Measurements from ENCODE around the gene MYPOP. TPM values are rescaled to one million over a fixed set of nuclear protein-coding genes. Genes with fewer than 3 reads are reported as not detected.
A peak's percentile ranks its signal among the peaks of the same experiment; 100 is the strongest.
"Not testable (repeated sequence)": the region's sequence is repeated elsewhere in the genome, so short reads cannot be mapped to it uniquely, and the experiment has no call there.

MYPOP gene
- total RNA-seq, 6 experiments from 2014 or later = 10.2 to 11.2 (median 10.5) TPM

DNA sequence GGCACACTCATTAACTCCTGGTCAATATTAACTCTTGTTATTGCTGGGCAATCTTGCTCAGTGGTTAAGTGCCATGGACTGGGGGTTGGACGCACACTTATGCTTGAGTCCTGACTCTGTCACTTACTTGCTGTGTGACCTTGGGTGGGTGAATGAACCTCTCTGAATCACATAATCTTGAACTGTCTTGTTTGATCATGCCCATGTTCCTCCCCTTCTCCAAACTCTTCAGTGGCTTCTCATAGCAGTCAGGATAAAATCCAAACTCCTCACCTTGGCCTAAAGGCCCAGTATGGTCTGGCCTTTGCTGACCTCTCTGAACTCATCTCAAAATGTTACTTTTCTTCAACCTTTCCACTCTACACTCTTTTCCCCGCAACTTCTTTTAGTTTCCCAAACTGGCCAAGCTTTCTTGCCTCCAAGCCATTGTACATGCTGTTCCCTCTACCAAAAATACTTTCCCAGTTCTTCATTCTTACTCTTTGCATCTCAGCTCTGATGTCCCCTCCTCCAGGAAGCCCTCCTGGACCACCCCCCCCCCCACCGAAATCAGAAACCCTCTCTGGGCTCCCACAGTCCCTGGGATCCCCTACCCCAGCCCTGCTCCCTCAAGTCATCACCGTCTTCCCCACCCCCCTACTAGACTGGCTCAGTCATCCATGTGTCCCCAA, 2.4 kb downstream of the MYPOP start:
- TF ChIP-seq, protein P1, sequence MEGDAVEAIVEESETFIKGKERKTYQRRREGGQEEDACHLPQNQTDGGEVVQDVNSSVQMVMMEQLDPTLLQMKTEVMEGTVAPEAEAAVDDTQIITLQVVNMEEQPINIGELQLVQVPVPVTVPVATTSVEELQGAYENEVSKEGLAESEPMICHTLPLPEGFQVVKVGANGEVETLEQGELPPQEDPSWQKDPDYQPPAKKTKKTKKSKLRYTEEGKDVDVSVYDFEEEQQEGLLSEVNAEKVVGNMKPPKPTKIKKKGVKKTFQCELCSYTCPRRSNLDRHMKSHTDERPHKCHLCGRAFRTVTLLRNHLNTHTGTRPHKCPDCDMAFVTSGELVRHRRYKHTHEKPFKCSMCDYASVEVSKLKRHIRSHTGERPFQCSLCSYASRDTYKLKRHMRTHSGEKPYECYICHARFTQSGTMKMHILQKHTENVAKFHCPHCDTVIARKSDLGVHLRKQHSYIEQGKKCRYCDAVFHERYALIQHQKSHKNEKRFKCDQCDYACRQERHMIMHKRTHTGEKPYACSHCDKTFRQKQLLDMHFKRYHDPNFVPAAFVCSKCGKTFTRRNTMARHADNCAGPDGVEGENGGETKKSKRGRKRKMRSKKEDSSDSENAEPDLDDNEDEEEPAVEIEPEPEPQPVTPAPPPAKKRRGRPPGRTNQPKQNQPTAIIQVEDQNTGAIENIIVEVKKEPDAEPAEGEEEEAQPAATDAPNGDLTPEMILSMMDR (IDR thresholded peaks at IDR 0.05) = no peak
- DNase-seq = no peak

GRCh38 chr19:45899253-45899652, 3.2 kb downstream of the MYPOP start:
- H3K4me3 Mint-ChIP-seq = no peak overlapping the region
- H3K27me3 Mint-ChIP-seq (ENCODE audit: insufficient read depth) = peaks cover 1% of the 10 kb centered on the region; the same call in 1 of the 2 replicates
- no peaks in the 10 kb centered on the region for H3K9me3 Mint-ChIP-seq
- TF ChIP-seq, protein P1 (IDR thresholded peaks at IDR 0.05) = no peak
- no peak for DNase-seq
- peaks cover 21% of the 10 kb centered on the region for H3K36me3 Mint-ChIP-seq (ENCODE audit: low read depth)
- no peak overlapping the region for H3K27ac Mint-ChIP-seq
- peaks cover 9% of the 10 kb centered on the region; the same call in 1 of the 2 replicates for H3K4me1 Mint-ChIP-seq (ENCODE audit: low read depth)

More for the DNA sequence above, 2.4 kb downstream of the MYPOP start:
- Mint-ChIP-seq H3K4me1 (ENCODE audit: low read depth) (peaks cover 9% of the 10 kb centered on the region; the same call in 1 of the 2 replicates), H3K4me3 (peak overlapping the region; percentile 59), H3K9me3 (no peaks in the 10 kb centered on the region), H3K36me3 (ENCODE audit: low read depth) (peaks cover 18% of the 10 kb centered on the region), H3K27me3 (ENCODE audit: insufficient read depth) (peaks cover 1% of the 10 kb centered on the region; the same call in 1 of the 2 replicates), H3K27ac (no peak overlapping the region)

DNA sequence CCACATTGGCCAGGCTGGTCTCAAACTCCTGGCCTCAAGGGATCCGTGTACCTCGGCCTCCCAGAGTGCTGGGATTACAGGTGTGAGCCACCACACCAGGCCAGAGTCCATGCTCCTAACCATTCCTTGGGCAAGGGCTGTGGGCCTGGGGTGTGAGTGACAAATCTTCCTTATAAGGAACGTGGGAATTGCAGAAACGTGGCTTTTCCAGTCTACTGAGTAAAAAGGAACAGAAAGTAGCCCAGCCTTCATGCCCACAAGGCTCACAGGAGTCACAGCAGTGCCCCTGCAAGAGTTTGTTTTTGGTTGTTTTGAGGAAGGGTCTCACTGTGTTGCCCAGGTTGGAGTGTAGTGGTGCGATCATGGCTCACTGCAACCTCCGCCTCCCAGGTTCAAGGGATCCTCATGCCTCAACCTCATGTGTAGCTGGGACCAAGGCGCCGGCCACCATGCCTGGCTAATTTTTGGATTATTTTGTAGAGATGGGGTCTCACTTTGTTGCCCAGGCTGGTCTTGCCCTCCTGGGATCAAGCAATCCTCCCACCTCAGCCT, 5.1 kb downstream of the MYPOP start:
- H3K27me3 Mint-ChIP-seq (ENCODE audit: insufficient read depth) = peaks cover 1% of the 10 kb centered on the region; the same call in 1 of the 2 replicates
- TF ChIP-seq, protein P1 (IDR thresholded peaks at IDR 0.05) = no peak
- no peak for DNase-seq
- H3K27ac Mint-ChIP-seq = no peak overlapping the region
- H3K9me3 Mint-ChIP-seq = no peaks in the 10 kb centered on the region
- peaks cover 9% of the 10 kb centered on the region; the same call in 1 of the 2 replicates for H3K4me1 Mint-ChIP-seq (ENCODE audit: low read depth)
- H3K36me3 Mint-ChIP-seq (ENCODE audit: low read depth) = peaks cover 21% of the 10 kb centered on the region
- H3K4me3 Mint-ChIP-seq = no peak overlapping the region

DNA sequence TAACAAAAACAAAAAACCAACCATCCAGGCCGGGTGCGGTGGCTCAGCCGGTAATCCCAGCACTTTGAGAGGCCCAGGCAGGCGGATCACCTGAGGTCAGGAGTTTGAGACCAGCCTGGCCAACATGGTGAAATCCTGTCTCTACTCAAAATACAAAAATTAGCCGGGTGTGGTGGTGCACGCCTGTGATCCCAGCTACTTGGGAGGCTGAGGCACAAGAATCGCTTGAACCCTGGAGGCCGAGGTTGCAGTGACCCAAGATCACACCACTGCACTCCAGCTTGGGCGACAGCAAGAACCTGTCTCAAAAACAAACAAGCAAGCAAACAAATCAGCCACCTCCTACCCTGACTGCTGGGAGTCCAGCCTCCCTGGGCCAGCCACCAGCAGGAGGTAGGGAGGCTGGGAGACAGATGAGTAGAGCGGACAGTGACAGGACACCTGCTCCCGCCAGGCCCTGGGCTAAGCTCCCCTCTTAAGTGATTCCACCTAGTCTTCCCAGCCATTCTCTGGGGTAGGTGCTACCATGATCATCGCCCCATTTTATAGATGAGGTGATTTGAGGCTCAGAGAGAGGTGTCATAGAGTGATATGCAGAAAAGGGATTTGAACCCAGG, 6.3 kb downstream of the MYPOP start:
- H3K27ac Mint-ChIP-seq; H3K4me1 Mint-ChIP-seq (ENCODE audit: low read depth); H3K27me3 Mint-ChIP-seq (ENCODE audit: insufficient read depth); H3K9me3 Mint-ChIP-seq; DNase-seq; H3K4me3 Mint-ChIP-seq: not testable (repeated sequence)
- peaks cover 21% of the 10 kb centered on the region for H3K36me3 Mint-ChIP-seq (ENCODE audit: low read depth)

GRCh38 chr19:45895519-45895972, 6.9 kb downstream of the MYPOP start:
- TF ChIP-seq, protein P1 (IDR thresholded peaks at IDR 0.05) = no peak
- no peak for DNase-seq
- H3K9me3 Mint-ChIP-seq = no peaks in the 10 kb centered on the region
- H3K4me3 Mint-ChIP-seq = no peak overlapping the region
- no peak overlapping the region for H3K27ac Mint-ChIP-seq
- peaks cover 5% of the 10 kb centered on the region; the same call in 1 of the 2 replicates for H3K4me1 Mint-ChIP-seq (ENCODE audit: low read depth)
- H3K36me3 Mint-ChIP-seq (ENCODE audit: low read depth) = peaks cover 17% of the 10 kb centered on the region
- H3K27me3 Mint-ChIP-seq (ENCODE audit: insufficient read depth) = no peaks in the 10 kb centered on the region

- H3K9me3 Mint-ChIP-seq = no peaks in the 10 kb centered on the region
- no peak overlapping the region for H3K4me3 Mint-ChIP-seq
- peaks cover 7% of the 10 kb centered on the region for H3K4me1 Mint-ChIP-seq (ENCODE audit: low read depth)
- no peak overlapping the region for H3K27ac Mint-ChIP-seq
- H3K27me3 Mint-ChIP-seq (ENCODE audit: insufficient read depth) = no peaks in the 10 kb centered on the region; the same call in 1 of the 2 replicates
- TF ChIP-seq, protein P1 (IDR thresholded peaks at IDR 0.05) = no peak
- DNase-seq = no peak
- H3K36me3 Mint-ChIP-seq (ENCODE audit: low read depth) = peaks cover 9% of the 10 kb centered on the region
These were observed 11.5 kb downstream of the MYPOP start for GRCh38 chr19:45890877-45891276.
